ENCODE results near the gene TMEM63C.
"Not testable (repeated sequence)": the region's sequence is repeated elsewhere in the genome, so short reads cannot be mapped to it uniquely, and the experiment has no call there.

TMEM63C gene

DNA sequence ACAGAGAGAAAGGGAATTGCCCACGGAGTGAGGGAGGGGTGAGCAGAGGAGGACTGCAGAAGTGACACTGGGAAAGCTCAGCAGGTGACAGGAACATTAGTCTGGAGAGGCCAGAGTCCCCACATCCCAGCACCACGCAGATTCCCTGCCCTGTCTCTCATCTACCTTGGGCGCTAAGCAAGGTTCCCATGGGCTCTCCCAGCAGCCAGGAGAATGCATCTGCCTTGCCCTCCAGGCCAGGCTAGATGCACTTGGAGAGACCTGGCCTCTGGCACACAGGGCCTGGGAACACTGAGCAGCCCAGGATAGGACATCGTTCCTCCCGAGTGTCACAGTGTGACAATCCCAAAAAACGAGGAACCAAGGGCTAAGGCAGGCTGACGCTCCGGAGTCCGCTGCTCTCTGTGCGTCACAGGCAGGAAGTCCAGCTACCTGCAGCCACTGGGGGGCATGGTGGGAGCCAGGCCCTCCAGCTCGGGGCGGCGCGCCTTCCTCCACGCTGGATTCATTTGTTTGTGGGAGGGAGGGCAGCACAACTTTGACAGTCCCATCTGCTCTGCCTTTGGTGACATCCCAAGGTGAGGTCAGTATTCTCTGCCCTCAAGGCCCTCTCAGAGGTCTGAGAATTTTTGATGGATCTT is 94.8 kb downstream of the TMEM63C start:
- DNase-seq (ENCODE audit: low spot score), result no peak

DNA sequence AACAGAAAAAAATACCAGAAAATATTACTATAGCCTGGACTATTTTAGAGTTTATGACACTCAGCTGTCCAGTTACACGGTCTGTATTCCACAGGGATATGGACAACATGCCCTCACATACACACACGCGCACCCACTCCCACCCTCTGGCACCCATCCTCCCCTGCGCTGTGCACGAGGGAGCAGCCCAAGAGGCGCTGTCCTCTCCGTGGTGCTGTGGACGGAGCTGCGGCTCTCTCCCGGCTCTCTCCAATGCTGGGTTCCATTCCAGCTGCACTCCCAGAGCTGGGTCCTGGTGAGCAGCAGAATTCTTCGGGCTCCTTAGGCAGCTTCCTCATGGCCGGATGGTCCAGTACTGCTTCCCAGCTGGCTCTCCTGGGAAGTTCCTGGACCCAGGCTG is 95.4 kb downstream of the TMEM63C start:
- DNase-seq (ENCODE audit: low spot score), result no peak

GRCh38 chr14:77278461-77279230 is 97.0 kb downstream of the TMEM63C start:
- no peak for DNase-seq (ENCODE audit: low spot score)

GRCh38 chr14:77279719-77280118 is 98.1 kb downstream of the TMEM63C start:
- DNase-seq (ENCODE audit: low spot score), result no peak

- not testable (repeated sequence) for DNase-seq (ENCODE audit: low spot score)
Observed at GRCh38 chr14:77280921-77281320, 99.3 kb downstream of the TMEM63C start.

GRCh38 chr14:77281852-77282410 is 100.3 kb downstream of the TMEM63C start:
- DNase-seq (ENCODE audit: low spot score), result no peak

DNA sequence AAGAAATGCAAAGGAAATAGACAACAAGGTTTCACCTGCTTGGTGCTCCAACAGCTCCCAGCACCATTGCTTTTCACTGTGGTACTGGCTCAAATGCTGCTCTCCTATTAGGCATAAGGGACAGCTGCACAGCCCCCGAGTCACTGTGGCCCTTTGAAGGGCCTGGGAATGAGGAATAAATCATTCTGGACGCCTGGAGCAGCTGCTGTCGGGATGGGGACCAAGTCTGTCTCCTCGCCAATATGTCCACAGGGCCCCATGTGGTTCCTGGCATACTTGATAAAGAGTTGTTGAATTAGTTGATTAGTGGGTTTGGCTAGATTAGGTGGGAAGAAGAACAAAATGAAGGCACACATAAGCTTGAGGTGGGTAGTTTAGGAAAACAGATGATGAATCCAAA is 102.5 kb downstream of the TMEM63C start:
- DNase-seq (ENCODE audit: low spot score), result no peak

GRCh38 chr14:77284466-77284865 is 102.9 kb downstream of the TMEM63C start:
- no peak for DNase-seq (ENCODE audit: low spot score)

DNA sequence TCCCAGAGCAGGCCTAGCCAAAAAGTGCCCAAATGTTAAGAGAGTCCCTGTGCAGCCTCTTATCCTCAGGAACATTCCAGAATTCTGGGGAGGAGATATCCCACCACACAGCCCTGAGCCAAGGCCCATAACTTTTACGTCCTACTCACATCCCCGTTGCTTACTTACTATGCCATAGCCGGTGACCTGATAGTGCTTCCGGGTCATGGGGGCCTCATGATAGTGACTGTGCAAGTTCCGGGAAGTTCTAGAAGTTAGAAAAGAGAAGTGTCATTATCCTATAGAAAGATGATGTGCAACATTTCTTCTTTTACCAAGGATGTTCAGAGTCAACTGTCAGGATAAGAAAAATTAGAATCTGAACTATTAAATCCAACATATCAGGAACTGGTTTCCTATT is 105.0 kb downstream of the TMEM63C start:
- DNase-seq (ENCODE audit: low spot score), result no peak

DNA sequence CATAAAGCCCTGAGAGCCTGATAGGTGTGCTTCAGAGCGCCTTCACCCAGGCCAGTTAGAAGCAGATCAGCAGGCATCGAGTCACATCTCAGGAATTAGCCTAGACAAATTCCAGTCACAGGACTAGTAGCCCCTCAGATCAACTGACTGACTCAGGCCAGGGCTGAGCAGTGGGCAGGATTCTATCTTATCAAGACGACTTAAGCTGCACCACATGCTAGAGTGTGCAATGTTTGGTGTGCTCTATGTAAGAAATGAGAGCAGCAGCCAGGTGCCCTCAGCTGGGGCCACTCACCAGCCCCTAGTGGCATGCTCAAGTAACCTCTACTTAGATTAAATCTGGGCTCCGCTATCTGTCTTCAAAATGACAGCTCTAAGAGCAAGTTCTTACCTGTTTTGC is 109.1 kb downstream of the TMEM63C start:
- no peak for DNase-seq (ENCODE audit: low spot score)

DNA sequence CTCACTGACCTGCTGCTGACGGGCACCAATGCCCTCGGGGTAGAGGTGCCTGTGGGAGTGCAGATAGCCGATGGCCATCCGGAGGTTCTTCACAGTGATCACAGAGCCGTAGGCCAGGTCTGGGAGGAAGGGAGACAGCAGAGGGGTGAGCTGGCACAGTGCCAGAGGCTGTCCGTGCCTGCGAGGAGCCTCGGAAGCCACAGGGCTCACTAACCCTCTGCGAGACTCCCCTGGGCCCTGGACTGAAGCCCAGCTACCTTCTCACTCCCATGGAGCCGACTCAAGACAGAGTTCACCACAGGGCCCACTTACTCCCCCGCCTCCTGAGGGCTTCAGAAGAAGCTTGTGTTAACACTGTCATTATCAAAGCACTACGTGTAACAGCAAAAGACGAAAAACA is 114.6 kb downstream of the TMEM63C start:
- no peak for DNase-seq (ENCODE audit: low spot score)

GRCh38 chr14:77296906-77297305 is 115.3 kb downstream of the TMEM63C start:
- no peak for DNase-seq (ENCODE audit: low spot score)

DNA sequence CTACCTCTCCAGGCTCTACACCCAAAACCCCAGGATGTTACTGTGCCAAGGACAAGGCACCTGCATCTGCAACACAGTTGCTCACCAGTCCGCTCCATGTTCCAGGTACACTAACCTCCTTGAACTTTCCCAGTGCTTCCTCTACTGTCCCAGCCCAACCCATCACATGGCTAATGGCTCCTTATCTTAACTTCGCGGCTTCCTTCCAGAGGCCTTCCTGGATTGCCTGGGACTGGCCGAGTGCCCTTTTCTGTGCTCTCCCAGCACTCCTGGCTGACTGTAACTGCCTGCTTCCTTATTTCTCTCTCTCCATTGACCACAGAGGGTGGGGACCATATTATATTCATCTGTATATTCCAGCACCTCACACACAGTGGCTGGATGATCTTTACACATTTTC is 118.2 kb downstream of the TMEM63C start:
- no peak for DNase-seq (ENCODE audit: low spot score)

- DNase-seq (ENCODE audit: low spot score), result no peak
Observed at GRCh38 chr14:77301103-77301502, 119.5 kb downstream of the TMEM63C start.

GRCh38 chr14:77302926-77303325 is 121.3 kb downstream of the TMEM63C start:
- DNase-seq (ENCODE audit: low spot score), result peak; percentile 51

GRCh38 chr14:77303417-77304156 is 122.0 kb downstream of the TMEM63C start:
- DNase-seq (ENCODE audit: low spot score), result peak; percentile 71

GRCh38 chr14:77305696-77306095 is 124.1 kb downstream of the TMEM63C start:
- no peak for DNase-seq (ENCODE audit: low spot score)

- DNase-seq (ENCODE audit: low spot score), result no peak
Observed at GRCh38 chr14:77306416-77306815, 124.8 kb downstream of the TMEM63C start.

DNA sequence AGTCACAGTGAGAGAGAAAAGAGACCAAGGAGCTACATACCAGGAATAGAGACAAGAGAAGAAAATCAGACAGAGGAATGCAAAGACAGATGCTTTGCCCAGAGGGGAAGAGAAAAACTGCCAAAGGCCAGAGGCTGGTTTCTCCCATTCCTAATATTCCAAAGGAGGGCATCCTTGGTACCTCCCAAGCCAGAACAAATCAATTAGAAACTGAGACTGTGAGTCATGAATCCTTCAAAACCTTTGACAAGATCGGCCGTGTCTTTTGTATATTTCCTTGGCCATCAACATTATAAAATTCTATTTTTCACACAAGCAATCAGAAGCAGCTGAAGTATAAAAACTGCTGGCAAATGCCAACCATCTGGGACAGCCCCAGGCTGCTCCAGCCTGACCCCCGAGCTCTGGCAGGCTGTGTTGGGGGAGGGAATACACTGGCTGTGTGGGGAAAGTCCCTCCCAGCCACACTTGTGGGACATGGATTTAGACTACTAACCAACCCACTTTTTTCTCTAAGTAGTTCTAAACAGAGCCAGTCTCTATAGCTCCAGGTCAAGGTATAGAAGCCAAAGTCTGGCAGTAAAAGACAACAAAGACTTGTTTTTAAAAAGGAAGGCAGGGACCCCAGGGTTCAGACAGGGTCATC is 125.4 kb downstream of the TMEM63C start:
- no peak for DNase-seq (ENCODE audit: low spot score)

Data from LoVo (cell line).